ENCODE measurements around the gene ZNF716.

Gene ZNF716

DNA sequence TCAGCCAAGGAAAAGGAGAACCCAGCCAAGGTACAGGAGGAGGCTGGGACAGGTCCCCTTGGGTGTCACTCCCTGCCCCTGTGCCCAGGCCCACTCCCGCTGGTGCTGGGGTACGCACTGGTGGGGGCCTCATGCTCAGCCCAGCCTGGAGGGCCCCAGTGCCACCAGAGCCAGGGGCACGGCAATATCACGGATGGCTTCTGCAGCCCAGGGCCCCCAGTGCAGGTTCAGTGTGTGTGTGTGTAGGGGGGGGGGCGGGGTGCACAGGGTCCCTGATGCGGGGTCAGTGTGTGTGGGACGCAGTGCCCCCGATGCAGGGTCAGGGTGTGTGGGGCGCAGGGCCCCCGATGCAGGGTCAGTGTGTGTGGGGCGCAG lies 23.4 kb upstream of the ZNF716 start:
- Histone ChIP-seq H3K4me1 (ENCODE audit: insufficient read depth, low read length) (no peaks in the 10 kb centered on the region), H3K4me3 (ENCODE audit: low read depth in 1 of 2, low read length in 2 of 2) (no peak overlapping the region), H4K20me1 (ENCODE audit: insufficient read depth, low read length) (no peaks in the 10 kb centered on the region), H3K4me2 (ENCODE audit: insufficient read depth, low read length) (no peak overlapping the region), H3K9me3 (ENCODE audit: insufficient read depth, low read length, severe bottlenecking) (peaks cover 20% of the 10 kb centered on the region), H3K79me2 (ENCODE audit: insufficient read depth, low read length) (no peaks in the 10 kb centered on the region), H3K9ac (ENCODE audit: low read depth, low read length) (no peak overlapping the region), H3K27ac (ENCODE audit: low read length) (no peak overlapping the region), H2AFZ (ENCODE audit: low read depth, low read length) (no peak overlapping the region), H3K36me3 (ENCODE audit: insufficient read depth, low read length) (no peaks in the 10 kb centered on the region), H3K27me3 (ENCODE audit: insufficient read depth, low read length, poor library complexity) (no peaks in the 10 kb centered on the region)
- ATAC-seq (ENCODE audit: insufficient read depth, low read depth) (no peak), DNase-seq (no peak)
- TF ChIP-seq EZH2 (IDR thresholded peaks at IDR 0.05; ENCODE audit: borderline replicate concordance, low read depth, low read length, severe bottlenecking): no peak

- H4K20me1 ChIP-seq (ENCODE audit: insufficient read depth, low read length): no peaks in the 10 kb centered on the region
- no peak overlapping the region for H3K4me3 ChIP-seq (ENCODE audit: low read depth in 1 of 2, low read length in 2 of 2)
- DNase-seq: no peak
- no peak overlapping the region for H3K4me2 ChIP-seq (ENCODE audit: insufficient read depth, low read length)
- H3K9ac ChIP-seq (ENCODE audit: low read depth, low read length): no peak overlapping the region
- no peak for ATAC-seq (ENCODE audit: insufficient read depth, low read depth)
- H3K9me3 ChIP-seq (ENCODE audit: insufficient read depth, low read length, severe bottlenecking): peaks cover 20% of the 10 kb centered on the region
- H3K27ac ChIP-seq (ENCODE audit: low read length): no peak overlapping the region
- H3K79me2 ChIP-seq (ENCODE audit: insufficient read depth, low read length): no peaks in the 10 kb centered on the region
- H3K4me1 ChIP-seq (ENCODE audit: insufficient read depth, low read length): no peaks in the 10 kb centered on the region
- no peak overlapping the region for H2AFZ ChIP-seq (ENCODE audit: low read depth, low read length)
- no peaks in the 10 kb centered on the region for H3K36me3 ChIP-seq (ENCODE audit: insufficient read depth, low read length)
- TF ChIP-seq EZH2 (IDR thresholded peaks at IDR 0.05; ENCODE audit: borderline replicate concordance, low read depth, low read length, severe bottlenecking): no peak
- TF ChIP-seq, protein P1, sequence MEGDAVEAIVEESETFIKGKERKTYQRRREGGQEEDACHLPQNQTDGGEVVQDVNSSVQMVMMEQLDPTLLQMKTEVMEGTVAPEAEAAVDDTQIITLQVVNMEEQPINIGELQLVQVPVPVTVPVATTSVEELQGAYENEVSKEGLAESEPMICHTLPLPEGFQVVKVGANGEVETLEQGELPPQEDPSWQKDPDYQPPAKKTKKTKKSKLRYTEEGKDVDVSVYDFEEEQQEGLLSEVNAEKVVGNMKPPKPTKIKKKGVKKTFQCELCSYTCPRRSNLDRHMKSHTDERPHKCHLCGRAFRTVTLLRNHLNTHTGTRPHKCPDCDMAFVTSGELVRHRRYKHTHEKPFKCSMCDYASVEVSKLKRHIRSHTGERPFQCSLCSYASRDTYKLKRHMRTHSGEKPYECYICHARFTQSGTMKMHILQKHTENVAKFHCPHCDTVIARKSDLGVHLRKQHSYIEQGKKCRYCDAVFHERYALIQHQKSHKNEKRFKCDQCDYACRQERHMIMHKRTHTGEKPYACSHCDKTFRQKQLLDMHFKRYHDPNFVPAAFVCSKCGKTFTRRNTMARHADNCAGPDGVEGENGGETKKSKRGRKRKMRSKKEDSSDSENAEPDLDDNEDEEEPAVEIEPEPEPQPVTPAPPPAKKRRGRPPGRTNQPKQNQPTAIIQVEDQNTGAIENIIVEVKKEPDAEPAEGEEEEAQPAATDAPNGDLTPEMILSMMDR (IDR thresholded peaks at IDR 0.05; ENCODE audit: borderline replicate concordance, extremely low read depth, low read length, poor library complexity, severe bottlenecking): no peak
- no peaks in the 10 kb centered on the region for H3K27me3 ChIP-seq (ENCODE audit: insufficient read depth, low read length, poor library complexity)
Measured at GRCh38 chr7:57427146-57427545, 22.8 kb upstream of the ZNF716 start.

- no peaks in the 10 kb centered on the region for H3K36me3 ChIP-seq (ENCODE audit: insufficient read depth, low read length)
- H3K27ac ChIP-seq (ENCODE audit: low read length): no peak overlapping the region
- no peaks in the 10 kb centered on the region for H3K4me1 ChIP-seq (ENCODE audit: insufficient read depth, low read length)
- TF ChIP-seq, protein P1 (IDR thresholded peaks at IDR 0.05; ENCODE audit: borderline replicate concordance, extremely low read depth, low read length, poor library complexity, severe bottlenecking): no peak
- TF ChIP-seq EZH2 (IDR thresholded peaks at IDR 0.05; ENCODE audit: borderline replicate concordance, low read depth, low read length, severe bottlenecking): no peak
- no peaks in the 10 kb centered on the region for H3K79me2 ChIP-seq (ENCODE audit: insufficient read depth, low read length)
- H4K20me1 ChIP-seq (ENCODE audit: insufficient read depth, low read length): no peaks in the 10 kb centered on the region
- H3K4me2 ChIP-seq (ENCODE audit: insufficient read depth, low read length): no peak overlapping the region
- ATAC-seq (ENCODE audit: insufficient read depth, low read depth): no peak
- H3K27me3 ChIP-seq (ENCODE audit: insufficient read depth, low read length, poor library complexity): no peaks in the 10 kb centered on the region
- no peak overlapping the region for H3K4me3 ChIP-seq (ENCODE audit: low read depth in 1 of 2, low read length in 2 of 2)
- no peak overlapping the region for H3K9ac ChIP-seq (ENCODE audit: low read depth, low read length)
- peaks cover 20% of the 10 kb centered on the region for H3K9me3 ChIP-seq (ENCODE audit: insufficient read depth, low read length, severe bottlenecking)
- no peak for DNase-seq
- H2AFZ ChIP-seq (ENCODE audit: low read depth, low read length): no peak overlapping the region
Measured at GRCh38 chr7:57427594-57427993, 22.4 kb upstream of the ZNF716 start.

DNA sequence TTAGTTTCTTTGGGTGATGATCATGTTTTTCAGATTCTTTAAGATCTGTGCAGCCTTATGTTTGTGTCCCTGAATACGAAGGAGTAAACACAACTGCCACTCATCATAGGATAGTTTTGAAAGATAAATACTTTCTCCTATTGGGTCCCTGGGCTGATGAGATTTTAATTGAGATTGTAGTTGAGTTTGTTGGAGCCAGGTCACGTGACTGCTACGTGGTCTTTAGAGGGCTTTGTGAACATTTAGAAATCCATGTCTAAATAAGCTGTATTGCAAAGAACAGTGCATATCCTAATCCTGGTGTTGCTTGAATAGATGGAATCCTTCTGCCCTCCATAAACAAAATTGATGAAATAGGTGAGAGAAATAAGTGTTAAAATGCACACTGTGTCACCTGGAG lies 17.4 kb upstream of the ZNF716 start:
- TF ChIP-seq EZH2 (IDR thresholded peaks at IDR 0.05; ENCODE audit: borderline replicate concordance, low read depth, low read length, severe bottlenecking): no peak
- TF ChIP-seq, protein P1 (IDR thresholded peaks at IDR 0.05; ENCODE audit: borderline replicate concordance, extremely low read depth, low read length, poor library complexity, severe bottlenecking): no peak
- no peak overlapping the region for H3K4me3 ChIP-seq (ENCODE audit: low read depth in 1 of 2, low read length in 2 of 2)
- H3K27me3 ChIP-seq (ENCODE audit: insufficient read depth, low read length, poor library complexity): no peaks in the 10 kb centered on the region
- ATAC-seq (ENCODE audit: insufficient read depth, low read depth) (no peak), DNase-seq (no peak)
- no peak overlapping the region for H3K4me2 ChIP-seq (ENCODE audit: insufficient read depth, low read length)
- no peaks in the 10 kb centered on the region for H3K79me2 ChIP-seq (ENCODE audit: insufficient read depth, low read length)
- no peak overlapping the region for H3K27ac ChIP-seq (ENCODE audit: low read length)
- H2AFZ ChIP-seq (ENCODE audit: low read depth, low read length): no peak overlapping the region
- H3K9ac ChIP-seq (ENCODE audit: low read depth, low read length): no peak overlapping the region
- no peaks in the 10 kb centered on the region for H3K36me3 ChIP-seq (ENCODE audit: insufficient read depth, low read length)
- H4K20me1 ChIP-seq (ENCODE audit: insufficient read depth, low read length): no peaks in the 10 kb centered on the region
- peaks cover 1% of the 10 kb centered on the region for H3K9me3 ChIP-seq (ENCODE audit: insufficient read depth, low read length, severe bottlenecking)
- H3K4me1 ChIP-seq (ENCODE audit: insufficient read depth, low read length): no peaks in the 10 kb centered on the region
